Left kidney (tissue), 2 donors: ENCODE measurements around the gene NR3C2. TPM values are rescaled to one million over a fixed set of nuclear protein-coding genes. Genes with fewer than 3 reads are reported as not detected.

Experiments
- DNase-seq: peaks from one replicate; pipeline ENCODE4 v3.0.0-alpha.2; 2013
- polyA plus RNA-seq: library from polyadenylated mRNA; unstranded; fragments of 120-200 nt; gene quantifications from one replicate; pipeline ENCODE4 v1.2.1, GENCODE V29; 2013; ENCODE audit not compliant: insufficient read length

The NR3C2 gene
- polyA plus RNA-seq, 1 donor: 16.2 TPM

DNA sequence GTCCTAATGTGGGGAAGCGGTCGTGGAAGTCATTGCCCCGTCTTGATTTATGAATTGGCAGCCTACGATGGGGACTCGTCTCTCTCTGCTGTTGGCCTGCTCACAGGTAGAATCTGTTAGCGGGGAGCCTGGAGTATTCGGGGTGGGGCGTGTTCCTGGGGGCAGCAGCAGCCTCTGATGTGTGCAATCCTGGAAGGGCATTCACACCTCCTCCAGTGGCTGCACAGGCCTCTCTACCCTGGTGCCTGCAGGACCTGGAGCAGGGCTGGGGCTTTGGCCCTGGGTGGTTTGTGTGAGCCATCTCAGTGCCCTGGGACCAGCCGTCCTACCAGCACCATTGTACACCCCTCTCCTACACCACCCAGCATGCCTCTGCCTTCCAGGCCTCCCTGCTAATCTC lies 369.4 kb downstream of the NR3C2 start:
- no peak for DNase-seq

DNA sequence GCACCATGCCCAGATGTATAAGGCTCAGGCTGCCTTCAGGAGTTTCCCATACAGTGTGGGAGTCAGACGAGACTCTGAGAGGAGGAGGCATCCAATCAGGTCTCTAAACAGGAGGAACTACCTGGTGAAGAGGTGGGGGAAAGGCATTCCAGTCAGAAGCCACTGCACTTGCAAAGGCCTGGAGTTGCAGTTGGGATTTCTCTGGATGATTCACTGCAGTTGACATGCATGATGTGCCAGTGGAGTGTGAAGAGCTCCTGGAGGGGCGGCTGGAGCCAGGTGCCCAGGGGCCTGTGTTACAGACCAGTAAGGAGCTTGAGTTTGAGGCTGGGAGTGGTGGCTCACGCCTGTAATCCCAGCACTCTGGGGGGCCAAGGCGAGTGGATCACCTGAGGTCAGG lies 371.2 kb downstream of the NR3C2 start:
- DNase-seq: no peak

DNA sequence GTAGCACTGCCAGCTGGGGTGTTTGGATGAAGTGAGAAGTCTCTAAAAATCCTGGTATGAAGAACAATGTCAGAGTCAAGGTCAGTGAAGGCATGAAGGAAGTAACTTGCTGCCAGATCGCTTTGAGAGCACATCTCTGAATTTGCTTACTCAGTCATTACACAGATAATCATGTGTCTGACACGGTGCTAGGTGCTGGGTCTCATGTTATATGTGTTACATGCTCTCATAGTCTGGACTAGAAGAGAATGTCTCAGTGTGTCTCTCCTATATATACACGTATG lies 372.4 kb downstream of the NR3C2 start:
- no peak for DNase-seq

DNA sequence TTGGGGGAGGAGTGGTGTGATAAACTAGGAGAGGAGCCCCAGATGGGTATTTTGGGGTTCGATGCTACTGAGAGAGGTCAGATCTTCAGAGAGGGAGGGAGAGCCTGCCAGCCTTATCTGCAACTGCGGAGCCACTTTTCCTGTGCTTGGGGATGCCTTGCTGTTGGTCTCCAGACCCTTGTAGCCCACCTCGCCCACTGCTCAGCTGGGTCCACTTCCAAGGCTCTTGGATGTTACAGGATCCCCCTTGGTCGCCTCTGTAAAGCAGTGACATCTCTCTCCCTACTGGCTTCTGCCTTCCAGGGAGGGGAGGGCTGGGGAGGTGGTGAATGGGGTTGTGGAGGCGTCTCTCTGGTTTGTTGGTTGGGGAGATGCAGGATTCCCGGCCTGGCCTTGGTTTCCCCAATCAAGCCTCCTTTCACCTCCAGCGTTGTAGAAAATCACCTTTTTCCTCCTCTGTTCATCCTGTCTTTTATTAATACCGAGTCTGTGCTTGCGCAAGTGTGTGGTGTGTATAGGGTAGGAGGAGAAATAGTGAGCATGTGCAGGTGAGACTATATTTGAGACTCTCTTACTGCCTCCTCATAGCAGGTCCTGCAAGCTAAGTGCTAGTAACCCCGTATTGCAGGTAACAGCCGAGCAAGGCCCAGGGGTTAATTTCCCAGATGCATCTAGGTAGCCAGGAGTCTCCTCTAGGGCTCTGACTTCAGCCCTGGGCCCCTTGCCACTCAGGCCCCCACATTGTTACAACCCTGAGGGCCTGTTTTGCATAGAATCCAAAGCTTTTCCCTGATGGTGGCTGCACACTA lies 372.9 kb downstream of the NR3C2 start:
- DNase-seq: no peak

DNA sequence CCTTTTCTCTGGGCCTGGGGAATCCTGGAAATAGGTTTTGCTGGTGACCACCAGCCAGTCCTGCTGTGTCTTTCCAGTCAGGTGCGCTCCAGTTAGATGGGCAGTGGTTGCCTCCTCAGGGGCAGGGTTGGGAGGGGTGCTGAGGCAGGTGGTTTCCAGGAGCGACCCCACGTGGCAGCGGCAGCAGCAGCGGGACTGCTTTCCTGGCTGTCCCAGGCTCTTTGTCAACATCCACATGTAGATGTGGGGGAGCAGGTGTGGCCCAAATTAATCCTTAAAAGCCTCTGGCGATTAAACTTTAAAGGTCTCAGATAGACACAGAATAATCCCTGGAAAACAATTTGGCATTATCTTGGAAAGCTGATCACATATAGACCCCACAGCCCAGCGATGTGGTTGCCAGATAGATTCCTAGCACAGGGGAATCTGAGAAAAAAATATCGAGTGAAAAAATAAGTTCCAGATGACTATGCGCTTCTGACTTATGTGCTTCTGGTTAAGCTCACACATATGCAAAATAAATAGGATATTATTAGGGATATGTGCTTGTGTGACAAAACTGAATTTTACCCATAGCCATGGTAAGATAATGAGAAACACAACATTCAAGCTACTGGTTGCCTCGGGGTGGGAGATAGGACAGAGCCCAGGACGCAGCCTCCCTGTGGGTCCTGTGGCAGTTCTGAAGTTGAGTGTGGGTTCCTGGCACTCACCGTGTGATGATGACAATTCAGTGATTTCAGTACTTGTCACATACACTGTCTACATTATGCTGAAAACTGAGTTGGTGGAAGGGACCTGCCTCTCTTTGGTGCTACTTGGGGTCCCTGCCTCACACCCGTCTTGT lies 373.9 kb downstream of the NR3C2 start:
- no peak for DNase-seq

DNA sequence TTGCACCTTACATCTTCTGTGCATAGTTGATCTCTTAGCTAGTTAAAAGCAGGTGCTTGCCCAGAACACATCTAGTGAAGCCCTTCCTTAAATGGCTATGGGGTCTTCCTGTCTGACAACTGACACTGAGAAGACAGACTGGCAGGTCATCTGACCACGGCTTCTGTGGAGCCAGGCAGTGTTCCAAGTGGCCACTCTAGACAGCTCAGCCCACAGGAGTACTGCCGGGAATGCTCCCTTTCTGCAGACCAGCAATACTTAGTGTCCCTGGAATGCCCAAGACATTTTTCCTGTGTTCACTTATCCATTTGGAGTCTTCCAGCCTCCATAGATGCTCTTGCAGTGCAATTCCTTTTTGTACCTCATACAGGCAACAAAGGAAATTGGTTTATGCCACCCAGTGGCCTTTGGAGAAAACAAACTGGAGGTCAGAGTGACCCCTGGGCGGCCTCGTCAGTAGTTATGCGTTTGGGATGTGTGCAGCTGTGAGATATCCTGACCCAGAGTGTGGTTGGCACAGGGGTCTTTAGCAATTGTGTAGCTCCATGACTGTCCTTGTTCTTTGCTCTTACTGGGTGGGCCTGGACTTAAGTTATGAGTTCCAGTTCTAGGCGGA lies 374.8 kb downstream of the NR3C2 start:
- no peak for DNase-seq

DNA sequence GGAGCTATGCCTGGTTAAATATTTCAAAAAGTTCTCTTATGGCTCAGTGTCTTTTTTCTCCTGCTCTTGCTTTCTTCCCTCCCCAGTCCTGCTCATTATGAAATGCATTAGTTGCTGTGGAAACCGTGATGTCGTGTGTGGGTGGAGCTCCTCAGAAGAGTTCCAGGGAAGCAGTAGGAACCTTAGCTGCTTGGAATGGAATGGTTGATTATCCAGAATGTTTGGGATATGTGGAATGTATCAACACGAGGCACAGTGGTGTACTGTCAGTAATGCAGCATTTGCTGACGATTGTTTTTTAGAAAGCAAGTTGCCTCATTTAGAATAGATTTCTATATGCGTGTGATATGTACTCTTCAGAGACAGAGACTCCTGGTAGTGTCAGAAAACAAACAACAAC lies 377.1 kb downstream of the NR3C2 start:
- DNase-seq: no peak

DNA sequence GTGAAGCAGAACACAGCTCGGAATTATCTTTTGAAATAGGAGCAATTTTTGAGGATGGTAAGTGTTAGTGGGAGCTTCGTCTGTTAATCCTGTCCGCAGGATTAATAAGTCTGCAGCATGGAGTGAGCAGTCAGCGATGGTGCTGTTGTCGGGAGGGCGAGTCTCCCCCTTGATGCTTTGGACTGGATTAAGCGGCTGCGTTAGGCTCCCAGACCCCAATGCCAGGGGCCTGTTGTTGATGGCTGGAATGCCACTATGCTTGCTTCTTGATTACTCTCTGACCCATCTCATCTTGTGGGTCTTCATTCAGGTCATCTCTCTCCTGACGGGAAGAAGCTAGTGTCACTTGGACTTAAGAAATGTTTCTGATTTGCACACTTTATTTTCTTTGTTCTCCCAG lies 377.8 kb downstream of the NR3C2 start:
- DNase-seq: no peak

DNA sequence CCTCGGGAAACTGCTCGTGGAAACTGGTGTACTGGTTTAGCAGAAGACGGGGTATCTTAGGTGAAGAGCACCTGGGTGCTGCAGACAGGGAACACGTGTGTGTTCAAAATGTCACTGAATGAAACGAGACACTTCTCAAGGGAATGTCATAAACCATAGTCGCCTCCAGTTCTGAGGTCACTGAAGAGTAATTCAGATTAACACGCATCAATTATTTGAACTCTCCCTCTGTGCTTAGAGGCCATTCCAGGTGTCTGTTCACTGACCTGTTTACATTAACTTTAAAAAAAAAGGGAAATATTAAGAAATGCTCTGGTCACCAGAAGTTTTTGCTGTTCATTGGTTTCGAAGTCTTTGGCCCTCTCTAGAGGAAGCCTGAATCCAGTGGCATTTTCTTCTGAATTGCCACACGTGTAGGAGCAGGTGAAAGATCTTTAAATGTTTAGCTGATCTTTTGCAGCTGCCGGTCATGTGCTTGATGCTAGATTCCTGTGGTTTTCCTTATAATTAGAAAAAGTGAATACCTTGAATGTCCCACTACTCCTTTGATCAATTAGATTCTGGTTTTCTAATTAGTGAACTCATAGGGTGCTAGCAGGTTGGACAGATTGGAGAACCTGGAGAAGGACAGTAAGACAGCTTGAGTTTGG lies 379.8 kb downstream of the NR3C2 start:
- no peak for DNase-seq

DNA sequence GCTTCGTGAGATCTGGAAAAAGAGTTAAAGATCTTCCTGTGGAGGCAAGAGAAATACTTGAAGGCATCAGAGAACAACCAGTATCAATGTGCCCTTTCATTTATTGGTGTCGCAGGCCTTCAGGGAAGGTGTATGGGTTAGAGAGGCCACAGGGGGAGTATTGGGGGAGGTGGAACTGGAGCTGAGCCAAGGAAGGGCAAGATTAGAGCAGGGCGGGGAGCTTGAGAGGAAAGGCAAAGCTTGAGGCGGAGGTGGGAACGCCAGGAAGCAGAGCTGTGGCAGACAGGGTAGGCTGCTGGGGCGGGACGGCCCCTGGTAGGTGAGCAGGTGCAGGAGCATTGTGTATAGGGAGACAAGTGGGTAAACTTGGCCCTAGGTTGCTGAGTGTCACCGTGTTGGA lies 380.4 kb downstream of the NR3C2 start:
- DNase-seq: no peak

DNA sequence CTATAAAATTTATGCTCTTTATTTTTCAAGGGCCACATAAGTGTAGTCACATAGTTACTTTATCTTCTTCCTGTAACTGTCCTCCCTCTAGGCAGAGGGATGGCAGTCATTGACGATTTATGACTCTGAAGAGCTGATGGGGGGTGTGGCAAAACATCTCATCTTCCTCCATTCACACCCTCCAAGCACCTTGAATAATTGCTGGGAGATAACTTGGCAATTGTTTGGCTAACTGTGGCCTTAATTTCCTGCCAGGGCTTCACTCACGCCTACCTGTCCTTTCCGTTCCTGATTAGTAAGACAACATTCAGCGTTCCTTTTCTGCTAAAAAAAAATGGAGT lies 381.1 kb downstream of the NR3C2 start:
- DNase-seq: no peak

DNA sequence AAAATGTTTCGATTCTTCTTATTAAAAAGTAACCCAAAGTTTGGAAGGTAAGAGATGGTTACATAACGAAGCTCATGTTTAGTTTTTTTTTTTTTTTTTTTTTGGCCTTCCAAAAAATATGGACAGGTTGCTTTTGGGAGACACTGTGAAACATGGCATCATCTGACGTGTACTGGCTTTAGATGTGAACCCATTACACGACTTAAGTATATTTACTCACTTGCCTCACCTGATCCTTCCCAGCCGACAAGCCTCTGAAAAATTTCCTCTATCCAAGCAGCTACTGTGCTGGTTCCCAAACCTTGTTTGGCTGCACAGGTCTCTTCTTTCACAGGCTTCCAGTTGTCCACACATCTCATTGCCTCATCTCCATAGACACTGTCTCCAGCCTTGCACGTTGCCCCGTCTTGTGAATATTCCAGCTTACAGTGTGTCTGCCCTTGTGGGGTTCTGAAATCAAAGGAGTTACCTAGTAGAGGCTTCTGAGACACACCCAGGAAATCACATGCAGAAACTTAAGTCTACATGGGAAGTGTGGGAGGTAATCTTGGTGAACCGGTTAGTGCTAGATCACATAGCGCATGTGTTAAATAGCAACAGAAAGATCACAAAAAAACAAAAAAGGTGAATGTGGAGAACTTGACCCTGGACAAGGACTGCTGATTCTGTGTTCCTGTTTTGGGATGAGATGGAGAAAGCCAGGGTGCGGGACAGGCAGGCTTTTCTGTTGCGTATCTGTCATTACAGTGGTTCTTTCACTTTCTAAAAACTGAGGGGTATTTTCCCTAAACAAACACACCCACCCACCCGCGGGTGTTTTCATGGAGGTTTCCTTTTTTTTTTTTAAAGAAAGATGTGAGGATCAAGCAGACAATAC lies 381.7 kb downstream of the NR3C2 start:
- DNase-seq: no peak

DNA sequence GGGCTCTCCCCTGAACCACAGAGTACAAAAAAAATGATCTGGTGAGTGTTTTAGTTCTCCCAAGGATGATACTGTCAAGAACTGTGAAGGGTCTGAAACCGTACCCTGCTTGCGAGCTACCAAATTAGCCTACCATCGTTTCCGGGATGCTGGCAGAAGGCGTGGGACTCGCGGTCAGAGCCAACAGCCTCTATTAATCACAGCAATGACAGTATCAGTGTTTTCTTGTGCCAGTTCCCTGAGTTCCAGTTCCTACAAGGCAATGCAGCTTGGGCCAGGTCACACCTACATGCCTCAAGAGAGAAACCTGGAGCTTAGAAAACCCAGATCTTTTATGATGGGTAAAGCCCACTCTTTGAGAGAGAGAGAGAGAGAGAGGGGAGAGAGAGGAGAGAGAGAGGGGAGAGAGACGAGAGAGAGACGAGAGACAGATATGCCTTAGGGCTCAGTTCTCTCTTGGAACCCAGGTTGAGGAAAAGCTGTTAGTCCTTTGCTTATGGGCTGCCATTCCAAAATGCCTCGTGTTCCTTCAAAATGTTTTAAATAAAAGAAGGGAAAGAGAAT lies 382.5 kb downstream of the NR3C2 start:
- no peak for DNase-seq

DNA sequence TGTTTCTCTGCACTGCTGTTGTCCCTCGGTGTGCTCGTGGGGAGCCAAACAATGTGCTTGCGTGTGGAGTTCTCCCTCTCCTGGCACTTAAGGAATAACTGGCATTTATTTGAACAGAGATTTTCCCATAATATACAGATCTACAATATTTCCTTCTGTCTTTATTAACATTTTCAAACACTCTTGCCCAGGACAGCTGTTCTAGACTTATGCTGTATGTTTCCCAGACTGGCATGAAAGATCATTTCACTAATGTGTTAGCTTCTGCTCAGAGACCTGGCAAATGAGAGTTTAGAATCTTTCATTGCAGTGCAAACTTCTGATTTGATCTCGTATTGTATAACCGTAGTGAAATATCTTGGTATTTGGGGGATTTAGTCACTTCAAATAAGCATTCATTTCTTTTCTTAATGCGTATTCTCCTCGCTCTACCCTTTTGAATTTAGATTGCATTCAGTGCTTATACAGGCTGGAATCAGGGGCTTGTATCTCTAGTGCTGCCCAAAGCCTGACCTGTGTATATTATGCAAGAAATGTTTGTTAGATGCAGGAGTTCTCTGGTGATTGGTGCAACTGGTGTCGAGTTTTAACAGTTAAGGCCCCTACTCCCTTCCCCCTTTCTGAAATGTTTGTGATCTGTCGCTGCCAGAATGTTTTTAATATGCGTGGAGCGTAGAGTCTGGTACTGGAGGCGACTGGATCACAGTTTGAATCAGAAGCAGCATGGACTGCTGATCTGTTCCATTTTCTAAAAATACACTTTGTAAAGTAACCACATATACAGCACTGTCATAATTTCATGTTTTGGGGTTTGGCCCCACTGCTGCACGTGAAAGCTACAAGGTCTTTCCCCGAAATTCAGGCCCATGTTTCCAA lies 384.0 kb downstream of the NR3C2 start:
- DNase-seq: no peak

DNA sequence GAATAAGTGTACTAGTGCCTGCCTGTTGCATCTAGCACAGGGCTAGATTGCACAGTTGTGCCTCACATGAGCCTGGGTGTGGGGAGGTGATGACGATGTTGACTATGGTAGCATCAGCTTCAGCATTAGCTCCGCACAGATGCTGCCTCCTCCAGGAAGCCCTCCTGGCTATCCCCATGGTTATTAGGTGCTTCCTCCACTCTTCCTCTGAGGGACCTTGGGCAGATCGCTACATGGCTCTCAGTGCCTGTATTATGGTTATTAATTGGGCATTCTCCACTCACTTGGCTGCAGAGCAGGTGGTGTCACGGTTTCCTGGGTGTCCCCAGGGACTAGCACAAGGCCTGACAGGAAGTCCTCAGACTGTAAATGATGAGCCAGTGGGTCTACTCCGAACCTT lies 384.7 kb downstream of the NR3C2 start:
- no peak for DNase-seq

DNA sequence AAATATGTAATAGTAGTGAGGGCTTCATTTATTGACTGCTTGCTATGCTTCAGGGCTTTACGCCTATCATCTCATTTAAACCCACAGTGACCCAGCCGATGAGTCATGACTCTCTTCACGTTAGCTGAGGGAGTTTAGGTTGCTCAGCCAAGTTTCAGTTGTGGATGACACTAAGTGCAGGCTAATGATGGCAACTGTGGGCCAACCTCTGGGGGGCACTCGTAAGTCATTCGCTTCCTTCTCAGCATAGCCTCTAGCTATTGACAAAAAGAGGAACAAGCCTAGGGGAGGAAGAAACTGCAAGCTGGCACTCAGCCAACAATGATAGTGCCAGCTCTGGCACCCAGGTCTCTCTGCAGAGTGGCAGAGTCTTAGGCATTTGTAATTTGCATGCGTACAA lies 385.3 kb downstream of the NR3C2 start:
- DNase-seq: no peak

DNA sequence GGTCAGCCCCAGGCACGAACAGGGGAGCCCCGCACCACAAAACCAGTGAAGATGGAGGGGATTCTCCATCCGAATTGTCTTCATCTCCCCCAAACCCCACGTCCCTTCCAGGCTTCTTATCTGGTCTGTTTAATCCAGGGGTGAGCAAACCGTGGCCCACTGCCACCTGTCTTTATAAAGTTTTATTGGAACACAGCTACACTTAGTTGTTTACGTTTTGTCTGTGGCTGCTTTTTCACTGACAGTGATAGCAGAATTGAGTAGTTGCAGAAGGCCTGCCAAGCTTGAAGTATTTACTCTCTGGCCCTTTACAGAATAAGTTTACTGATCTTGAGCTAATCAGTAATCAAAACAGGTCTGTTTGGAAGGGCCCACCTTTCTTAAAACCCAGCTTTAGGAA lies 386.4 kb downstream of the NR3C2 start:
- no peak for DNase-seq

DNA sequence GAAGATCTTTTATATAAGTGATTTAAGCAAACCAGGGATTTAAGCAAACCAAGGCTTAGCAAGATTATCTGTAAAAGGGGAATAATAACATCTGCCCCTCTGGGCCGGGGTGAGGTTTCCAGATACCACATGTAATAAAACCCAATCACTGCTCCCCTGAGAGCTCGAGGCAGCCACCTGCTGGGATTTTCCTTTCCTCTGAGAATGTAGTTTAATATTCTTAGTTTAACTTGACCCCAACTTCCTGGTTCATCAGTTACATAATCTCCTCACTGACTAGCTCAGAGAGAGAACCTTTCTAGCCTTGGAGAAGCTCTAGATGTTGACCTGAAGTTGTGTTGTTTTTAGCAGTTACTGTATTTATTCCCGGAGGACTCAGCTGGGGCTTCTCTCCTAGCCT lies 387.9 kb downstream of the NR3C2 start:
- no peak for DNase-seq

DNA sequence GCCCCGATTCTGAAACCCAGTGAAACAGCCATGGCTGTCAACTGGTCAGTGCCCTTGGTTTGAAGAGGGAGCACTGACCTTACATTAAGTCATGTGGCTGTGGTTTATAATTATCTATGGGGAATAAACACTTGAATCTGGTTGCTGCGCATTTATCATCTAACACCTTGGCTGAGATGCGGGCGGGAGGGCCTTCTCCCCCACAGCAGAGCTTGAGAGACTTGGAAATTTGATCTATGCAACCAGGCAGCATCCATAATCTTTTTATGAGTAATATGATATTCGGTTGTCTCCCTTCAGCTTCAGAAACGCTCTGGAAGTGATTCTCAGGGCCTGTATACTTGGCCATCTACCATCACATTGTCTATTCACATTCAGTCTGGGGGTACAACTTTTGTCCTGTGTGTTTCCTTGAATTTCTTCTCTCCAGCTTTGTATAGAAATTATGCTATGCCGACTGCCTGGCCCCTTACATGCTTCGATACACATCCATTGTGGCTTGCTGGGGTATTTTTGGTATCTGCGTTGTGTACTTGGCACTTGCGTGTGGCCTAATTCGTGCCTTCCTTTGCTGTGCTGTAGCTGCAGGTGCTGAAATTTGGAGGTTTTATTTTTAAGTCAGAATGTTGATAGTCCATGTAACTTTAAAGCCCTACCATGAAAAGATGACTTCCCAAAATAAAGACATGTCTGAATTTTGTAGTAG lies 388.8 kb downstream of the NR3C2 start:
- no peak for DNase-seq

DNA sequence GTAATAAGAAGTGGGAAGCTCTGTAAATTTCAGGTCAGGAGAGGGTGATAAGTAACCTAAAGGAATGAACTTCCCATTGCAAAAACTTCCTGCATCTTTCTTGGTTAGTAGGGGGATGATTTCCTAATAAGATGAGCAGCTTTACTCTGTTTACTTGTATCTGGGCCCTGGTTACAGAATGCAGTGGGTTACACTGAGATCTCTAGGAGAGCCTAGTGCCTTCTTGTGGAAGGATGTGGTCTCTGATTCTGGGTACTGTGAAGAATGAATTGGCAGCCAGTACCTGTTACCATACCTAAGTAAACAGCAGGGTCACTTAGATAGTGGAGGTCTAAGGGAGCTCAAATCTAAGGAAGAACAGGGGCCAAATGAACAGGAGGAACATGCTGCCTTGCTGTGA lies 389.8 kb downstream of the NR3C2 start:
- DNase-seq: no peak
